ENCODE measurements around the gene SELENBP1.

GRCh38 chr1:151391079-151391563 is 18.6 kb upstream of the SELENBP1 start:
- TF ChIP-seq CTCF (IDR thresholded peaks at IDR 0.05) (no peak), POLR2A (IDR thresholded peaks at IDR 0.05) (no peak)
